ENCODE results near the gene ATG9A.
A peak's percentile ranks its signal among the peaks of the same experiment; 100 is the strongest.
"Not testable (repeated sequence)": the region's sequence is repeated elsewhere in the genome, so short reads cannot be mapped to it uniquely, and the experiment has no call there.

The ATG9A gene, protein sequence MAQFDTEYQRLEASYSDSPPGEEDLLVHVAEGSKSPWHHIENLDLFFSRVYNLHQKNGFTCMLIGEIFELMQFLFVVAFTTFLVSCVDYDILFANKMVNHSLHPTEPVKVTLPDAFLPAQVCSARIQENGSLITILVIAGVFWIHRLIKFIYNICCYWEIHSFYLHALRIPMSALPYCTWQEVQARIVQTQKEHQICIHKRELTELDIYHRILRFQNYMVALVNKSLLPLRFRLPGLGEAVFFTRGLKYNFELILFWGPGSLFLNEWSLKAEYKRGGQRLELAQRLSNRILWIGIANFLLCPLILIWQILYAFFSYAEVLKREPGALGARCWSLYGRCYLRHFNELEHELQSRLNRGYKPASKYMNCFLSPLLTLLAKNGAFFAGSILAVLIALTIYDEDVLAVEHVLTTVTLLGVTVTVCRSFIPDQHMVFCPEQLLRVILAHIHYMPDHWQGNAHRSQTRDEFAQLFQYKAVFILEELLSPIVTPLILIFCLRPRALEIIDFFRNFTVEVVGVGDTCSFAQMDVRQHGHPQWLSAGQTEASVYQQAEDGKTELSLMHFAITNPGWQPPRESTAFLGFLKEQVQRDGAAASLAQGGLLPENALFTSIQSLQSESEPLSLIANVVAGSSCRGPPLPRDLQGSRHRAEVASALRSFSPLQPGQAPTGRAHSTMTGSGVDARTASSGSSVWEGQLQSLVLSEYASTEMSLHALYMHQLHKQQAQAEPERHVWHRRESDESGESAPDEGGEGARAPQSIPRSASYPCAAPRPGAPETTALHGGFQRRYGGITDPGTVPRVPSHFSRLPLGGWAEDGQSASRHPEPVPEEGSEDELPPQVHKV

DNA sequence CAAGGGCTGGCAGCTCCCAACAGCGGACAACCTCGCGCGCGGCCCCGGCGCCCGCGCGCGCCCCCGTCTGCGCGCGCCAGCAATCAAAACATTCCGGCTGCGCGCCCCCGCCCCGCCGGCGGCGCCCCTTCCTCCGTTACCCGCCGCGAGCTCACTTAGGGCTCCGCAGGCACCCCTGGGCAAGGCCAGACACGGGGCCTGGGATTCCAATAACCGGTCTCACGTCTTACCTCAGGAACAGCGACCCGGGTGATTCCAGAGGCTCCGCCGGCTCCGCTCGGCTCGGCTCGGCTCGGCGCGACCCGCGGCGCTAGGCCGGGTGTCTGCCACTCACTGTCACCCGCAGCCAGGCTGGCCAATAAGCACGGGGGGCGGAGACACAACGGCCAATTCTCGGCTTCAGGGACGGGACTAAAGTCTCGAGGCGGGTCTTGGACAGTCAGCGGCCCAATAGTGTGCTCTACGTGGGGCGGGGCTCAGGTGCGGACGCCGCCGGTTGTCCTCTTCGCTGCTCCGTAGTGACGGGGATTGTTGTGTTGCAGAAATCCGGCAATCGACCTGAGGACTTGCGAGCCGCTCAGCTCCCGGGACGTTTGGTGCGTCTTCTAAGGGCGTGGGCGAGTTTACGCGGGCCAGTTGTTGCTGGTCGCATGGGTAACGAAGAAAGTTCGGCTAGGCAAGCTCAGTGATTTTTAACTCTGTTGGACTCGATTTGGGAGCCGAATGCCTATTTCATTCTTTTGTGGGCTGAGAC lies at the start of gene ATG9A, which contains the start of gene ANKZF1:
TSS of gene ATG9A (minus strand) at position 332 of the 754 bp plus-strand sequence. CDS start 1,612 bp downstream, outside the sequence.
TSS of gene ANKZF1 (plus strand) at position 502 of the 754 bp plus-strand sequence. CDS start 452 bp downstream, outside the sequence.
- peak; percentile 65 for FAIRE-seq

DNA sequence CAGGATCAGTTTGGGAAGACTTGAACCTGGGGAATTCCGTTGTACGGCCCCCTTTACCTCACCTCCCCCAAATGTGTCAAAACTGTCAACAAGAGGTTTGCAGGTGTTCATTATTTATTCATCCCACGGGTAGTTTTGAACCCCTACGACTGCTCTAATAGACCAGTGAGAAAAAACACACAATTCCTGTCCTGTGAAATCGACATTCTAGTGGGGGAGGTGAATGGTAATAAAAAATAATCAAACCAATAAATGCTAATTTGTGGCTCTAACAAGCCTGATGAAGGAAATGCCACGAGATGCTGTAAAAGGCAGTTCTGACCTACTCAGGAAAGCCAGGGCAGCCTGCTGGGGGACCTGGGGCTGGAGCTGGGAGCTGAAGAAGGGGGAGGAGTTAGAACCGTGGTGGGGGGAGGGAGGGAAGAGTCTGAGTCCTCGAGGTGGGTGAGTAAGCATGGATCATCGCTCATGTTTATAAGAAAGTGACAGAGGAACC lies 49.3 kb upstream of the ATG9A start:
- FAIRE-seq: no peak

DNA sequence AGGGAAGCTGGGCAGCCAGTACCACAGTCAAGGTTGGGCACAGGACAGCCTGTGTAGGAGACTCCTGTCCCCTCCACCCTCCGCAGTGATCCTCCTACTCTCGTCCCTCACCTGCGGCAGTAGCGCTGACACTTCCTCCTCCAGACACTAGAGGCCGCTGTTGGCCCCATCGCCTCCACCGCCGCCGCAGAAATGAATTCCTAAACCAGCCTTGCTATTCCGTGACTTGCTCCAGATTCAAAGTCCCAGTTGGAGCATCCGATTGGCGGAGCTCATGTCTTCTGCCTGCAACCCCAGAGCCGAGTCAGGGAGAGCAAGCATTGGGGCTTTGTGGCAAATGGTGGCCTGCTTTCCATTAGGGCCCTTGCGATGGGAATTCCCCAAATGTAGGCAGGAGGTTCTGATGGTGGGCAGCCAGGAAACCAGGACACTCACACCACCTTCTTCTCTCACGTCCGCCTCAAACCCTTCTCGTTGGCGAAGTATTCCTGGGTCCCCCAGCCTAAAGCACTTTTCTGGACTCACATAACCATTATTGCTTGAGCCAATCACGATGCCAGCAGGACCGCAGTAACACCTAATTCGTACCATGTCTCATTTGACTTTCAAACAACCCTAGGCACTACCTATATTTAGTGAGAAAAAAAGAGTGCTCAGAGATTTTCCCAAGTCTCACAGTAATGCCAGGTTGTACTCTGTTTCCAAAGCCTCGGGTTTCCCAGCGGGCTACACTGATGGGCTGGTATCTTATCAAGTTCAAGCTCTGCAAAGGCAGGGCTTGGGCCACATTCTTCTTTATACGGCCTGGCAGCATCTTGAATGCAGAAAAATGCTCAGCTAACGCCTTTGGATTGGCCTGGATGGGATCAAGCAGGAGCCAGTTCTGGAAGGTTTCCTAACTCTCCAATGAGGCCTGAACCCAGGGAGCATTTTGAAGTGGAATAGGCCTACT lies 48.5 kb upstream of the ATG9A start:
- FAIRE-seq: no peak

DNA sequence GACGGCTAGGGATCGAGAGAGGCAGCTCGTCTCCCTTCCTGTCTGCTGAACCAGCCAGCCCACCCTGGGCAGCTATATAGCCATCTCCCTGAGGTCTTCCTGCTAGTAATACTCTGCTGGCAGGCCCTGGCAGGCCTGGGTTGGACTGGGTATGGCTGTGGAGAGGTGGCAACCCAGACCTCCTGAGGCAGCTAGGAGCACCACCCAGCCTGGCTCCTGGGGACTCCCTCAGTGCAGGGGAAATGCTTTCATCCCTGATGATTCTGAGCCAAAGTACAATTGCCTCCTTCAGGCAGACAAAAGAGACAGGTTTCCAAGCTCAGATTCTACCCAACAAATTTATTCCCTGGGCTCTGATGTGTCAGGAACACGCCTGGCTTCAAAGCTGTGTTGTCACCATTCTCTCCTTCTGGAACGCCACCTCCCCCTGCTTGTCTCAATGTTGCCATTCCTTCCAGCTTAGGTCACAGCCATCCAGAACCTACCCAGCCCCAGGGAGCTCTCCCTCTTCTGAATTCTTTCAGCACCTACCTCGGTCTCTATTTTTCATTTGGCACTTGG lies 45.0 kb upstream of the ATG9A start:
- no peak for FAIRE-seq

DNA sequence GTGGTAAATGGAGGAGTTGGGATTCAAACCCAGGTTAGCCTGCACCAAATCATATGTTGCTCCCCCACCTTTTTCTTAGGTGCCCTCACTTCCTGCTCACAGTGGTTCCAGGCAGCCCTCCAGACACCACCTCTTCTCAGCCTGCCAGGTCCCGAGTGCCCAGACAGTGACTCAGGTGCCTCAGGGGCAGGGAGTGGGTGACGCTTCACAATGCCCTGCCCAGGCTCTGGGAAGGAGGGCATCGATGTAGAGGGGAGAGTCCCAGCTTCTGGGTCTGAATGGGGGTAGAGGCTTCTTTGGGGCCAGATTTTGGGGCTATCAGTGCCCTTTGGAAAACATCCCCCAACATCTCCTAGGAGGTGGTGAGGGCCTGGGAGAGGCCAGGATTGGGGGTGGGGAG lies 44.5 kb upstream of the ATG9A start:
- no peak for FAIRE-seq

DNA sequence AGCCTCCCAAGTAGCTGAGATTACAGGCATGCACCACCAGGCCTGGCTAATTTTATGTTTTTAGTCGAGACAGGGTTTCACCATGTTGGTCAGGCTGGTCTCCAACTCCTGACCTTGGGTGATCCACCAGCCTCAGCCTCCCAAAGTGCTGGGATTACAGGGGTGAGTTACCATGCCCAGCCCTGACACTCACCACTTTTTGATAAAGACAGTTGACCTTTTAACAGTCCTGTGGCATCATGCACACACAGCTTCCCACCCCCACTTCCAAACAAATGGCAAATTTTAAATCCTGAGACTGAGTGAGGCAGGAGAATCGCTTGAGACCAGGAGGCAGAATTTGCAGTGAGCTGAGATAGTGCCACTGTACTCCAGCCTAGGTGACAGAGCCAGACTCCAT lies 43.6 kb upstream of the ATG9A start:
- FAIRE-seq: no peak

DNA sequence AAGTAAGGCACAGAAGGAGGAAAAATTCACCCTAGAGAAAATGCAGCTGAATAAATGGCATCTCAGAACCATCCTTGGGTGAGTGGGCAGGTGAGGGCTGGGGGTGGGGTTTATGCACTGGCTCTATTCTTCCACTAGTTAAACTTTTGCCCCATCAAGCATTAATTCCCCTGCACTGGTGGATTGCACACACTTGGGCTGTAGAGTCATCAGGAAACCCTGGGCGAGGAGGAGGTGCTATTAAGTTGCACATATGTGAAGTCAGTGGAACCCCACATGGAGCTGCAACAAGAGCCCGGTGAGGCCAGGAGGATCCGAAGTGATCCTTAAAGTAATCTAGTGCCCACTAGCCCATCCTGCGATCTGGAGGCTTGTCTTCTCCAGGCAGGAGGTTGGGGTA lies 42.9 kb upstream of the ATG9A start:
- no peak for FAIRE-seq

DNA sequence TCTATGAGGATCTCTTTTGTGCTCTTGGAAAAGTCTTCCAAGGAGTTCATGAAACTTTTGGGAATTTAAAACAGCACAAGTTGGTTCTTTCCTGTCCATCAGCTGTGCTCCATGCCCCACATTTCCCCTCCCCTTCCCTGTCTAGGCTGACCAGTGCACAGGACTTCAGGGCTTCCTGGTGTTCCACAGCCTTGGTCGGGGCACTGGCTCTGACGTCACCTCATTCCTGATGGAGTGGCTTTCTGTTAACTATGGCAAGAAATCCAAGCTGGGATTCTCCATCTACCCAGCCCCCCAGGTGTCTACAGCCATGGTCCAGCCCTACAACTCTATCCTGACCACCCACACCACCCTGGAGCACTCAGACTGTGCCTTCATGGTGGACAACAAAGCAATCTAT lies 41.6 kb upstream of the ATG9A start:
- no peak for FAIRE-seq

DNA sequence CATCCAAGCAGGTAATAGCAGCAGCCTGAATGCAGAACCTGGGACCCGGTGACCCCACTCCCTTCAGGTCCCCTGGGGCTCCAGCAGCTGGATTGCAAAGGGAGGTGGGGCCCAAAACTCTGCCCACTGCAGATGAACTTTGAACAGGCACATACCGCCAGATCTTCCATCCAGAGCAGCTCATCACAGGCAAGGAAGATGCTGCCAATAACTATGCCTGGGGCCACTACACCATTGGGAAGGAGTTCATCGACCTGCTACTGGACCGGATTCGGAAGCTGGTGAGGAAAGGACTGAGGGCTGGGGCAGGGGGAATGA lies 40.6 kb upstream of the ATG9A start:
- FAIRE-seq: no peak

DNA sequence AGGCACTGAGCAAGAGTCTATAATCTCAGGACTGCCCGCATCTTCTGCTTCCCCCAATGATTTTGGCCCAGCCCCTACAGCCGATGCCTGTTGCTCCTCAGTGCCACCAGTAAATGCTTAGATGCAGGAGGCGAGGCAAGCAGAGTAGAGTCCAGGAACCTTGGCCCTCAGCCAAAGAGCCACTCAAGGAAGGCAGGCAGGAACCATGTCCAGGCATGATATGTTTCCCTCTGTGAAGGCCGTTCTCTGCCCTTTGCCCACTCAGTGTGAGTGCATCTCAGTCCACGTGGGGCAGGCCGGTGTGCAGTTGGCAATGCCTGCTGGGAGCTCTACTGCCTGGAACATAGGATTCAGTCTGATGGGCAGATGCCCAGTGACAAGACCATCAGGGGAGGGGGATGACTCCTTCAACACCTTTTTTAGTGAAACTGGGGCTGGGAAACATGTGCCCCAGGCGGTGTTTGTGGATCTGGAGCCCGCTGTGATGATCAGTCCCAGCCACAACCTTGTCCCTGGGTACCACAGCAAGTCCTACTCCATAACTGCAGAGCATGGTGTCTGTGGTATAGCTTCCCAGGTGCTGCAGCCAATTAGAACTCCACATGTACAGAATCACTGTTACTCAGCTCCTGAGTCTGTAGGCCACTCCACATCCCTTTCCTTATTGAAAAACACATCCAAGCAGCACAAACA lies 40.1 kb upstream of the ATG9A start:
- FAIRE-seq: no peak

DNA sequence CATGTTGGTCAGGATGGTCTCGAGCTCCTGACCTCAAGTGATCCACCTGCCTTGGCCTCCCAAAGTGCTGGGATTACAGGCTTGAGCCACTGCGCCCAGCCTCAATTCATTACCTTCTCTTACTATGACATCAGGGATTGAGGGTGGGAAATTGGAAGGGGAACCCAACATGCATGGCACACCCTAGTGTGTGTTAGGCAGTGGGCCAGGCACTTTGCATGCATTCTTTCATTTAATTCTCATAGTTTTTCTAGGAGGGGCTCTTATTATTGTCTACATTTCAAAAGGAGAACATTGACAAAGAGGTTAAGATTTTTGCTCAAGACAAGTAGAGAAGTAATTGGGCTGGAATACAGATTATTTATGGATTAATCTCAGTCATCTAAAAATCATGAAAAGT lies 38.9 kb upstream of the ATG9A start:
- no peak for FAIRE-seq

DNA sequence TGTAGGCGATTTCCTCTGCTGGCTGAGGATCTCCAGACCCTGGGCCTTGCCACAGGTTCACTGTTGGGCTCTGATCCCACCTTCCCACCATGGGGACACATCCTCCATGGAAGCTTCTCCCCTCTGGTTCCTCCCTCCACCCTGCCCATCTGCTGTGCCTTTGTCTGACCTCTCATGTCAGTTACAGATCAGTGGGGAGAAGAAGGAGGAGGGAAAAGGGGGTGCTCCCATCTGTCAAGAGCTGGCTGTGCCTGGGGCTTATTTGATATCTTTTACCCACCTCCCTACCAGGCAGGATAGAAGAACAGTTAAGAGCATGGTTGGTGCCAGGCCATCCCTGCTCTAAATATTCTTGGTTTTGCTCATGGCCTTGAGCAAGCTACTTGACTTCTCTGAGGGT lies 37.5 kb upstream of the ATG9A start:
- no peak for FAIRE-seq

DNA sequence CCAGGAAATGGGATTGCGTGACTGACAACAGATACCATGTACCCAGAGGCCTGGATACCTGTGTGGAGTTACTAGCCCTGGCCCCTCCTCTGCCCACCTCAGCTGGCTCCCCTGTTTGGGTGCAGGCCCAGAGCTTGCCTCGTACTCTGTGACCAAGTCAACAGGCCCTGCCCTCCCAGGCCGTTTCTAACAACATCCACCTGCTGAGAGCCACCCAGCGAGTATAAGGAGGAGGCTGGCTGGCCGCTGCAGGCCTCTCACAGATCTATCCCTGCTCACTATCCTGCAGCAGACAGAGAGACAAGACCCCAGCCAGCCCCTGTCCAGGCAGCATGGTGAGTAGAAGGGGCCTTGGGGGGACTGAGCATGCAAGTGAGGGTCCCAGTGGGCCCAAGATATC lies 36.8 kb upstream of the ATG9A start:
- FAIRE-seq: no peak

DNA sequence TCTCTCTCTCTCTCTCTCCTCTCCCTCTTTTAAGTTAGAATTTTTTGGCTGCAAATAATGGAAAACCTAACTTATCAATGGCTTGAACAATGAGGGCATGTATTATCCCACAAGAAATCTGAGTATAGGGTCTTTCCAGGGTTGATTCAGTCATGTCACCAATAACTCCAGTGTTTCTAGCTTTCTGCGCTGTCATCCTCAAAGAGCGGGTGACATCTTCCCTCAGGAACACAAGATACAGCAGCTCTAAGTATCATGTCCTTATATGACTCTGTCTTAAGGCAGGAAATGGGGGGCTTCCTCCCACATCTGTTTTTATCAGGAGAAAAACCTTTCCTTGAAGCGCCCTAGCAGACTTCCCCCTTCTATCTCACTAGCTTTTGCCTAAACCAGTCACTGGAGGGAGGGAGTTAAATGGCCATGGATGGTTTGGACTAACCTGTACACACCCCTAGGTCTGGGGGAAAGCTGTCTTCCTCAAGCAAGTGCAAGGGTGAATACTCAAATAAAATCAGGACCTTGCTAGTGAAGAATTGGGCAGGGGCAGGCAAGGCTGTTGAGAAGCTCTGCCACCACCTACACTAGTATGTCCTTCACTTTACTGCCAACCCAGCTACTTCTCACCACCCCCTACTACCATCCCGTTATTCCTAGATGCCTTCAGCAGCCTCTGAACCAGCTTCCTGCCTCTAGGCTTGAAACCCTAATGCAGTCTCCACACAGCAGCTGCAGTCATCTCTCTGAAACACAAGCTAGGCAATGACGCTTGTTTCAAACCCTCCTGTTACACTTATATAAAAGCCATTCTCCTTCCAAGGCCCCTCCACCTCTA lies 31.8 kb upstream of the ATG9A start:
- FAIRE-seq: no peak

DNA sequence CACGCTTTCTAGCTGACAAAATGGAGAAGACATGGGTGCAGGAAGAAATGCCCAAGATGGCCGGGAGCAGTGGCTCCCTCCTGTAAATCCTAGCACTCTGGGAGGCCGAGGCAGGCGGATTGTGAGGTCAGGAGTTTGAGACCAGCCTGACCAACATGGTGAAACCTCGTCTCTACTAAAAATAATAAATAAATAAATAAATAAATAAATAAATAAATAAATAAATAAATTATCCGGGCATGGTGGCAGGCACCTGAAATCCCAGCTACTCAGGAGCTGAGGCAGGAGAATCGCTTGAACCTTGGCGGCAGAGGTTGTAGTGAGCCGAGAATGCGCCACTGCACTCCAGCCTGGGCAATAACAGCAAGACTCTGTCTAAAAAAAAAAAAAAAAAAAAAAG lies 29.5 kb upstream of the ATG9A start:
- not testable (repeated sequence) for FAIRE-seq

DNA sequence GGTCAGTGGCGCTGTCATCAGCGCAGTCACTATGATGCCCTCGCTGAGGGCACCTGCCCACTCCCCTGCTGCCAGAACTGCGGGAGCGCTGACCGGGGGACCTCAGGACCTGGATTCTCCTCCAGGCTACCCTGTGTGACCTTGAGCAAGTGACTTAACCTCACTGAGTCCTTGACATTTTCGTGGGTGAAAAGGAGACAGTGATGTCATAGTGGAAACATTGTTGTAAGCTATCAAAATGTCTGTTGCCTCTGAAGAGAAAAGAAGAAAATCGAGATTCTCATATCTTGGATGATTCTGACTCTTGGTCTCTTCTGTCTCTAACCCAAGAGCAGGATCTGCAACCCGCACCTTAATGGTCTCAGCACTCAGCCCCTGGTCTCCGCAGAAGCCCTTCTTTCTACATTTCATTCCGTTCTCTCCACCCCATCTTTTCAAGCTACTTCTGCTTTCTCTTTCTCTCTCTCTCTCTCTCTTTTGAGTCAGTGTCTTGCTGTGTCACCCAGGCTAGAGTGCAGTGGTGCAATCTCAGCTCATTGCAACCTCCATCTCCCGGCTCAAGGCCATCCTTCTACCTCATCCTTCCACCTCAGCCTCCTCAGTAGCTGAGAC lies 25.3 kb upstream of the ATG9A start:
- no peak for FAIRE-seq

DNA sequence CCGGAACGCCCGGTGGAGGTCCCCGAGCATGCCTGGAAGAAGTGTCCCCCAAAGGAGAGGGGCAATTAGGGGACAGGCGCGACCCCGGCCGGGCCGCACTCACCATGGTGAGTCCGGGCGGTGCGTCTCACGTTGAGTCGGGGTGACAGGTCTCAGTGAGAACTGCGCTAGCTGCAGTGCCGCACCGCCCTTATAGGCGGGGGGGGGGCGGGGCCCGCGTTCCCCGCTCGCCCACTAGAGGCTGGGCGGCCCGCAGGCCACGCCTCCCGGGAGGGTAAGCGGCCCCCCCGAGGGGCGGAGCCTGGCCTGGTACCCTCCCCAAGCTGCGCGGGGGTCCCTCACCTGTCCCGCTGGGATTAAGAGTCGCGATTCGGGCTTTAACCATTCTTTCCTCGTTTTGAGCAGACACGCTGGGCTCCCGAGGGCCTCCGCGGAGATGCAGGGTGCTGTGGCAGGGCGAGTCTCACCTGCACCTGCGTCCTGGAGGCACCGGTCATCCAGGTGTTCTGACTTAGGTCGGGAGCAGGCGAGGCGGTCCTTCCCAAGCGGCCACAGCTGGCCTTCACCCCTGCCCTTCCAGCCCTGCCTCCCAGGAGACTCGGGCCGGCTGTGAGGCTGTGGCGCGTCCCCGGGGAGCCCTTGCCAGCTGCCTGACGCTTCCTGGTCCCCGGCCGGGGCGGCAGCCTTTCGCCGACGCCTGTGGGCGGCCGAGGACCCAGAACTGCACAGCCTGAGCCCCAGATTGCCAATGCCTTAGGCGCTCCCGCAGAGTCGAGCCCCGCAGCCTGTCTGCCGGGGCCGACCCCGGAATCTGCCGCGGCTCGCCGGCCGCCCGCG lies 24.5 kb upstream of the ATG9A start, which contains the start of gene TUBA4A:
TSS of gene TUBA4A (minus strand) at position 166 of the 837 bp plus-strand sequence. CDS start at position 106, 60 bp downstream.
- no peak for FAIRE-seq

All from colon (tissue), 2 donors.